Measurements from ENCODE around the gene SLC49A3.

DNA sequence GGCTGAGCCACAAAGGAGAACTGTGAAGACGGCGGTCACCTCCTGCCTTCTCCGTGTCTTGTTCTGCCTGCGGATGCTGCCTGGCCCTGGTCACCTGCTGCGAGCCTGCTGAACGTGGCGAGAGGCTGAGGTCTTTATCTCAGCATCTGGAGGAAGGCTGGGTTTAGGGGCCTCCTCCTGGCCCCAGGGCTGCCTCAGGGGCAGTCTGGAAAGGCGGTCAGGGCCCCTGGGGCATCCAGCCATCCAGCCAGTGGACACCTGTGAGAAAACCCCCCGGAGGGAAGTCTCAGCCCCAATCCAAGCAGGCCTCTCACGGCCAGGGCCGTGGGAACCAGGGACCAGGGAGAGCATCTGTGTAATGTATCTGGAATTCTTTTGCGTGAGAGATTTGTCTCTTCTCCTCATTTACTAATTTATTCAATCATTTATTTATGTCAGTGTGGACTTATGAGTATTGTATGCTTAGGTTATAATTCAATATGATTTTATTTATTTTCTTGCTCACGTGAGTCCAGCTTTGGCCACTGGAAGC, 52.3 kb downstream of the SLC49A3 start:
- TF ChIP-seq, protein P1, sequence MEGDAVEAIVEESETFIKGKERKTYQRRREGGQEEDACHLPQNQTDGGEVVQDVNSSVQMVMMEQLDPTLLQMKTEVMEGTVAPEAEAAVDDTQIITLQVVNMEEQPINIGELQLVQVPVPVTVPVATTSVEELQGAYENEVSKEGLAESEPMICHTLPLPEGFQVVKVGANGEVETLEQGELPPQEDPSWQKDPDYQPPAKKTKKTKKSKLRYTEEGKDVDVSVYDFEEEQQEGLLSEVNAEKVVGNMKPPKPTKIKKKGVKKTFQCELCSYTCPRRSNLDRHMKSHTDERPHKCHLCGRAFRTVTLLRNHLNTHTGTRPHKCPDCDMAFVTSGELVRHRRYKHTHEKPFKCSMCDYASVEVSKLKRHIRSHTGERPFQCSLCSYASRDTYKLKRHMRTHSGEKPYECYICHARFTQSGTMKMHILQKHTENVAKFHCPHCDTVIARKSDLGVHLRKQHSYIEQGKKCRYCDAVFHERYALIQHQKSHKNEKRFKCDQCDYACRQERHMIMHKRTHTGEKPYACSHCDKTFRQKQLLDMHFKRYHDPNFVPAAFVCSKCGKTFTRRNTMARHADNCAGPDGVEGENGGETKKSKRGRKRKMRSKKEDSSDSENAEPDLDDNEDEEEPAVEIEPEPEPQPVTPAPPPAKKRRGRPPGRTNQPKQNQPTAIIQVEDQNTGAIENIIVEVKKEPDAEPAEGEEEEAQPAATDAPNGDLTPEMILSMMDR (IDR thresholded peaks at IDR 0.05): no peak
- TF ChIP-seq POLR2A (IDR thresholded peaks at IDR 0.05) (no peak), POLR2AphosphoS5 (IDR thresholded peaks at IDR 0.05) (no peak)

Measured in breast epithelium (tissue), 3 donors.